CD14-positive monocyte (primary cell): ENCODE results near the gene CHRM4. TPM values are rescaled to one million over a fixed set of nuclear protein-coding genes. Genes with fewer than 3 reads are reported as not detected.

Source experiments
- DNase-seq, 3 donors: peaks; one replicate each; pipeline ENCODE4 v3.0.0-alpha.2; 2011 to 2022
- H2AFZ ChIP-seq: 2 replicates; pipeline ENCODE4 v1.6.0; 2012; ENCODE audit warnings: mild to moderate bottlenecking, low read depth, low read length, inconsistent platforms; ENCODE audit not compliant: insufficient read depth, poor library complexity, severe bottlenecking
- H3K27ac ChIP-seq, 2 donors: 1 replicate in 1 of 2; 2 replicates in 1 of 2; pipeline ENCODE4 v1.5.1; 2012 to 2013; ENCODE audit warnings: low read length in 2 of 2, control low read depth in 1 of 2, inconsistent platforms in 1 of 2, low read depth in 1 of 2, mild to moderate bottlenecking in 1 of 2
- H3K27me3 ChIP-seq, 2 donors: one replicate each; pipeline versions ENCODE4 v1.6.0 to v1.6.1; 2011 to 2013; ENCODE audit warnings: low read length in 2 of 2; ENCODE audit not compliant: control insufficient read depth in 2 of 2, insufficient read depth in 2 of 2
- H3K36me3 ChIP-seq, 2 donors: replicated peaks in 1 of 2; 1 replicate in 1 of 2; 2 replicates in 1 of 2; pipeline versions ENCODE4 v1.5.1 to v1.6.1; 2012 to 2013; ENCODE audit warnings: low read length in 2 of 2, control low read depth in 1 of 2, inconsistent platforms in 1 of 2, mild to moderate bottlenecking in 1 of 2; ENCODE audit not compliant: insufficient read depth in 2 of 2, control insufficient read depth in 1 of 2
- H3K4me1 ChIP-seq, 2 donors: 1 replicate in 1 of 2; 2 replicates in 1 of 2; pipeline versions ENCODE4 v1.5.1 to v1.6.1; 2012 to 2013; ENCODE audit warnings: low read length in 2 of 2, control low read depth in 1 of 2, inconsistent platforms in 1 of 2, mild to moderate bottlenecking in 1 of 2, moderate library complexity in 1 of 2; ENCODE audit not compliant: insufficient read depth in 2 of 2, control insufficient read depth in 1 of 2
- H3K4me2 ChIP-seq: replicated peaks from 2 replicates; pipeline ENCODE3; 2012; ENCODE audit warnings: low read length, moderate library complexity, mild to moderate bottlenecking; ENCODE audit not compliant: poor library complexity, severe bottlenecking; ENCODE audit errors: extremely low read depth
- H3K4me3 ChIP-seq, 3 experiments: fragments of 200-600 bp in 1 of 3; sonication (generic) in 1 of 3; replicated peaks in 1 of 3; 1 replicate in 2 of 3; 2 replicates in 1 of 3; pipeline ENCODE4 v1.5.1; 2011 to 2013; ENCODE audit warnings: low read length in 3 of 3, mild to moderate bottlenecking in 3 of 3, control low read depth in 2 of 3, low read depth in 2 of 3, inconsistent platforms in 1 of 3, moderate library complexity in 1 of 3
- H3K79me2 ChIP-seq: 2 replicates; pipeline ENCODE4 v1.6.0; 2012; ENCODE audit warnings: mild to moderate bottlenecking, control low read depth, inconsistent platforms, low read length, moderate library complexity; ENCODE audit not compliant: insufficient read depth
- H3K9ac ChIP-seq: 2 replicates; pipeline ENCODE4 v1.6.0; 2017; ENCODE audit warnings: low read length, mild to moderate bottlenecking; ENCODE audit not compliant: insufficient read depth, poor library complexity, severe bottlenecking
- H3K9me3 ChIP-seq, 2 donors: replicated peaks in 1 of 2; 1 replicate in 1 of 2; 2 replicates in 1 of 2; pipeline versions ENCODE4 v1.5.1 to v1.6.1; 2012 to 2013; ENCODE audit warnings: low read length in 2 of 2, control low read depth in 1 of 2; ENCODE audit not compliant: control insufficient read depth in 1 of 2, insufficient read depth in 1 of 2
- H4K20me1 ChIP-seq: 2 replicates; pipeline ENCODE4 v1.6.0; 2012; ENCODE audit warnings: mild to moderate bottlenecking, low read length, control low read depth, moderate library complexity; ENCODE audit not compliant: insufficient read depth
- H3K27ac Mint-ChIP-seq, 7 donors: one replicate each; pipeline ENCODE4 v1.8.0; 2020; ENCODE audit warnings: mild to moderate bottlenecking in 7 of 7, mixed read lengths in 7 of 7, moderate library complexity in 6 of 7, inconsistent platforms in 2 of 7
- H3K27me3 Mint-ChIP-seq, 3 donors: one replicate each; pipeline ENCODE4 v1.8.0; 2021 to 2022; ENCODE audit warnings: low read depth in 3 of 3, mild to moderate bottlenecking in 3 of 3, mixed read lengths in 3 of 3, moderate library complexity in 3 of 3, inconsistent platforms in 1 of 3
- H3K36me3 Mint-ChIP-seq, 2 donors: one replicate each; pipeline ENCODE4 v1.8.0; 2020; ENCODE audit warnings: mixed read lengths in 2 of 2, inconsistent platforms in 1 of 2, mild to moderate bottlenecking in 1 of 2
- H3K4me1 Mint-ChIP-seq: one replicate; pipeline ENCODE4 v1.8.0; 2020; ENCODE audit warnings: mild to moderate bottlenecking, mixed read lengths
- H3K4me3 Mint-ChIP-seq, 2 donors: one replicate each; pipeline ENCODE4 v1.8.0; 2020; ENCODE audit warnings: mild to moderate bottlenecking in 2 of 2, mixed read lengths in 2 of 2, moderate library complexity in 1 of 2
- H3K9me3 Mint-ChIP-seq, 7 donors: one replicate each; pipeline ENCODE4 v1.8.0; 2020 to 2022; ENCODE audit warnings: mixed read lengths in 7 of 7, mild to moderate bottlenecking in 6 of 7, moderate library complexity in 6 of 7, inconsistent platforms in 2 of 7
- CTCF ChIP-seq: fragments of 200-600 bp; IDR thresholded peaks from one replicate; pipeline ENCODE4 v1.8.0; 2022; ENCODE audit warnings: antibody characterized with exemption, mild to moderate bottlenecking
- WGBS: methylation state at CpG from one replicate; pipeline ENCODE4 v1.1.5; 2013; ENCODE audit warnings: missing lambda C conversion rate; ENCODE audit not compliant: insufficient coverage; 5-methylcytosine and 5-hydroxymethylcytosine counted together
- intact Hi-C, 2 donors: fragments of 100-400 bp; cut with micrococcal nuclease; formaldehyde crosslinking; loops; one replicate each; pipeline versions ENCODE4 v1.15.0 to v1.15.1; 2023
- polyA plus RNA-seq, 3 donors: library from polyadenylated mRNA; depleted of rRNA in 1 of 3; unstranded in 2 of 3; stranded (reverse) in 1 of 3; fragments of 300-500 nt in 2 of 3; fragments of >200 nt in 1 of 3; fragmentation: Illumina TruSeq in 2 of 3; gene quantifications; 1 replicate in 2 of 3; 2 replicates in 1 of 3; pipeline ENCODE4 v1.2.3, GENCODE V29; 2012 to 2021

CHRM4 gene
- polyA plus RNA-seq, 3 donors = 0.15 to 0.57 TPM; not detected in 1

DNA sequence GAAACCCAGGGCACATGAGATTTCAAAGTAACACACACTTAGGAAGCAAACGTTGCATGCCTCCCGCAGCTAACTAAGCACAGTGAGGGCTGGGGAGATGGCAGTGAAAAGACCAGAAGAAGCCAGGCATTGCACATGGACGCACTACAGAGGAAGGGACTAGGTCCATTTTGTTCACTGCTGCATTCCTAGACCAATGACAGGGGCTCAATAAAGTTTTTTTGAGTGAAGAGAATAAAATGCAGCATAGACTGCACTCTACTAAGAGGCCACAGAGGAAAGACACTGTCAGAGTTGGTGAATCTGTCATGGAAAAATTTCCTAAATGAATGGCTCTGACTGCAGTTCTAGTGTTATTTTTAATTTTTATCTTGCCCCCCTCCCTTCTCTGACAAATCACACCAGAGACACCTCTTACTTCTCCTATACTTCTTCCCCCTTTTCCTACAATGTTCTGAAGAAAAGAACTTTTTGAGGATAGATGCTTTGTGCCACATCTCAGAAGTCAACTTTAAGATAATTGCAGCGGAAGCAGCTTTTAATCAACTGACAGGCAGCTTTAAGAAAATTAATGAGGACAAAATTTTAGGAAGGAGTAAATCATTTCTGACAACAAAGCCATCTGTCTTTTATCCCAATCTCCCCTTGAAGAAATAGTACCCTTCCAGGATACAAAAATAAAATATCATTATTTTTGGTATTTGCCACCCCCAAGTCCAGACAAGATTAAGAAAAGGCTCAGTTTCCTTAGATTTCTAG lies 34.8 kb upstream of the CHRM4 start:
- Histone ChIP-seq H3K4me1 (no peaks in the 10 kb centered on the region), H2AFZ (no peak overlapping the region), H3K4me2 (no peak overlapping the region), H3K9me3 (no peaks in the 10 kb centered on the region), H4K20me1 (no peaks in the 10 kb centered on the region), H3K9ac (no peak overlapping the region), H3K79me2 (no peaks in the 10 kb centered on the region), H3K27ac (no peak overlapping the region), H3K27me3 (no peaks in the 10 kb centered on the region), H3K36me3 (peaks cover 15 to 61% of the 10 kb centered on the region in 2 donors), H3K4me3 (no peak overlapping the region)
- no peak for DNase-seq
- intact Hi-C loops = no loop called here
- Mint-ChIP-seq H3K9me3 (no peaks in the 10 kb centered on the region), H3K4me3 (no peak overlapping the region), H3K27ac (no peak overlapping the region), H3K36me3 (peaks cover 60 to 72% of the 10 kb centered on the region in 2 donors), H3K27me3 (peaks cover 0 to 1% (median 0%) of the 10 kb centered on the region in 3 donors), H3K4me1 (peaks cover 2% of the 10 kb centered on the region)
- TF ChIP-seq CTCF = no peak
- WGBS = 94% methylated on average over 3 of the region's 4 CpGs

DNA sequence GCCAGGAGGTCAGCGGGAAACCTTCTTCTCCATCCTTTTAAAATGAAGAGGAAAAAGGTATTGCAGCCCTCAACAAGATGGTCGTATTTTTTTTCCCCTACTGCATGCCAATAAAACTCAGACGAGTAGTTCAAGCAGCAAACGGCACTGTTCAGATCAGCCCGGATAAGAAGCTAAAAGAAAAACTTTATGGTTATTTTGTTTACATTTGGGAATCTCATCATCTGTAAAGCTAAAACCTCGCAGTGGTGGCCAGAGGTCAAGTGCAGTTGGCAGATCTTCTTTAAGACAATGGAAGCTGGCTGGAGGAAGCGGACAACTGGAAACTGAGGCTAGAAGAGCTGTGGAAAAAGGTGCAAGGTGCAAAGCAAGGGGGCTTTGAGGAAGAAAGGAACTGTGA lies 31.0 kb upstream of the CHRM4 start:
- intact Hi-C loops = no loop called here
- DNase-seq = no peak
- peaks cover 8 to 63% of the 10 kb centered on the region in 2 donors for H3K36me3 ChIP-seq

More for the DNA sequence above, 31.0 kb upstream of the CHRM4 start:
- Histone ChIP-seq H3K4me3 (no peak overlapping the region), H4K20me1 (no peaks in the 10 kb centered on the region), H3K27ac (no peak overlapping the region), H3K9ac (no peak overlapping the region), H3K79me2 (no peaks in the 10 kb centered on the region), H3K4me1 (no peaks in the 10 kb centered on the region), H3K27me3 (no peaks in the 10 kb centered on the region), H3K4me2 (no peak overlapping the region), H3K9me3 (no peaks in the 10 kb centered on the region), H2AFZ (no peak overlapping the region)
- Mint-ChIP-seq H3K4me3 (no peak overlapping the region), H3K9me3 (no peaks in the 10 kb centered on the region), H3K27ac (peak overlapping the region in 1 of 7 donors; percentile 44), H3K4me1 (no peaks in the 10 kb centered on the region), H3K27me3 (no peaks in the 10 kb centered on the region), H3K36me3 (peaks cover 61 to 62% of the 10 kb centered on the region in 2 donors)
- no peak for TF ChIP-seq CTCF
- 98% methylated on average over 5 of the region's 7 CpGs for WGBS
